ENCODE measurements around the gene ATP13A3. TPM values are rescaled to one million over a fixed set of nuclear protein-coding genes. Genes with fewer than 3 reads are reported as not detected.

ATP13A3 gene
- total RNA-seq, 1 donor from 2014 or later = 145 TPM

- no peak for DNase-seq
Observed at GRCh38 chr3:194439881-194440550, 46.8 kb downstream of the ATP13A3 start.

GRCh38 chr3:194434503-194434902, 52.3 kb downstream of the ATP13A3 start:
- DNase-seq = no peak

- DNase-seq = no peak
Observed at GRCh38 chr3:194431554-194431953, 55.2 kb downstream of the ATP13A3 start.

GRCh38 chr3:194425399-194425798, 61.4 kb downstream of the ATP13A3 start:
- peak; percentile 46 for DNase-seq

- no peak for DNase-seq
Observed at GRCh38 chr3:194424953-194425352, 61.8 kb downstream of the ATP13A3 start.

- no peak for DNase-seq
Observed at GRCh38 chr3:194424373-194424772, 62.4 kb downstream of the ATP13A3 start.

GRCh38 chr3:194423317-194423716, 63.5 kb downstream of the ATP13A3 start:
- DNase-seq = peak; percentile 6

GRCh38 chr3:194422188-194422587, 64.6 kb downstream of the ATP13A3 start:
- peak; percentile 51 for DNase-seq

- no peak for DNase-seq
Observed at GRCh38 chr3:194418671-194419070, 68.1 kb downstream of the ATP13A3 start.

GRCh38 chr3:194407423-194407822, 79.4 kb downstream of the ATP13A3 start:
- DNase-seq = peak; percentile 69

GRCh38 chr3:194405766-194406165, 81.0 kb downstream of the ATP13A3 start:
- DNase-seq = no peak

- peak; percentile 84 for DNase-seq
Observed at GRCh38 chr3:194404365-194405140, 82.2 kb downstream of the ATP13A3 start.

- DNase-seq = no peak
Observed at GRCh38 chr3:194401868-194402329, 84.9 kb downstream of the ATP13A3 start.

- DNase-seq = no peak
Observed at GRCh38 chr3:194401346-194401745, 85.5 kb downstream of the ATP13A3 start.

GRCh38 chr3:194399874-194400411, 86.9 kb downstream of the ATP13A3 start:
- DNase-seq = no peak

- no peak for DNase-seq
Observed at GRCh38 chr3:194399166-194399565, 87.6 kb downstream of the ATP13A3 start, which contains the start of gene GP5. Gene GP5, minus strand, starts transcription at chr3:194399266. Its CDS starts 984 bp downstream, at chr3:194398282.

GRCh38 chr3:194397757-194398312, 89.0 kb downstream of the ATP13A3 start:
- DNase-seq = peak; percentile 51

GRCh38 chr3:194396859-194397756, 89.7 kb downstream of the ATP13A3 start:
- peak; percentile 24 for DNase-seq

- DNase-seq = no peak
Observed at GRCh38 chr3:194396539-194396858, 90.3 kb downstream of the ATP13A3 start.

GRCh38 chr3:194395778-194396538, 90.8 kb downstream of the ATP13A3 start:
- DNase-seq = no peak

- peak; percentile 41 for DNase-seq
Observed at GRCh38 chr3:194395212-194395611, 91.6 kb downstream of the ATP13A3 start.

GRCh38 chr3:194392576-194392975, 94.2 kb downstream of the ATP13A3 start:
- DNase-seq = no peak
